ENCODE data around the gene ARHGEF16.

DNA sequence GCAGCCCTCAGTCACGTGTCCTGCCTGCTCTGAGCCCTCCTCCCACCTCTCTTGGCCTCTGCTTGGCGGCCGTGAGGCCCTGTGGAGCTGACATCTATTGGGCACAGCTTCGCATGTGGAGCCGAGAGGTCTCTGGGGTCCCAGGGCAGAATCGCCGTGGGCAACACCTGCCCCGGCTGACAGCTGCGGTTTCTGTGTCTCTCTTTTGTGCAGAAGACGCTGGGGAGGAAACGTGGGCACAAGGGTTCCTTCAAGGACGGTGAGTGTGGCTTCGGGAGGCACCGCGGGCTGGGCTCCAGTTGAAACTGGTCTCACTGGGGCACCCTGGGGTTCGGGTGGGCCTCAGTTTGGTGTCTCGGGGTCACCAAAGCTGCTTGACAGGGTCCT is 11.5 kb downstream of the ARHGEF16 start:
- TF ChIP-seq, protein P1, sequence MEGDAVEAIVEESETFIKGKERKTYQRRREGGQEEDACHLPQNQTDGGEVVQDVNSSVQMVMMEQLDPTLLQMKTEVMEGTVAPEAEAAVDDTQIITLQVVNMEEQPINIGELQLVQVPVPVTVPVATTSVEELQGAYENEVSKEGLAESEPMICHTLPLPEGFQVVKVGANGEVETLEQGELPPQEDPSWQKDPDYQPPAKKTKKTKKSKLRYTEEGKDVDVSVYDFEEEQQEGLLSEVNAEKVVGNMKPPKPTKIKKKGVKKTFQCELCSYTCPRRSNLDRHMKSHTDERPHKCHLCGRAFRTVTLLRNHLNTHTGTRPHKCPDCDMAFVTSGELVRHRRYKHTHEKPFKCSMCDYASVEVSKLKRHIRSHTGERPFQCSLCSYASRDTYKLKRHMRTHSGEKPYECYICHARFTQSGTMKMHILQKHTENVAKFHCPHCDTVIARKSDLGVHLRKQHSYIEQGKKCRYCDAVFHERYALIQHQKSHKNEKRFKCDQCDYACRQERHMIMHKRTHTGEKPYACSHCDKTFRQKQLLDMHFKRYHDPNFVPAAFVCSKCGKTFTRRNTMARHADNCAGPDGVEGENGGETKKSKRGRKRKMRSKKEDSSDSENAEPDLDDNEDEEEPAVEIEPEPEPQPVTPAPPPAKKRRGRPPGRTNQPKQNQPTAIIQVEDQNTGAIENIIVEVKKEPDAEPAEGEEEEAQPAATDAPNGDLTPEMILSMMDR (IDR thresholded peaks at IDR 0.05): no peak
- no peak for TF ChIP-seq POLR2AphosphoS5 (IDR thresholded peaks at IDR 0.05)
- no peak for TF ChIP-seq POLR2A (IDR thresholded peaks at IDR 0.05)
